HepG2 (cell line): ENCODE data around the gene STAG3. TPM values are rescaled to one million over a fixed set of nuclear protein-coding genes. Genes with fewer than 3 reads are reported as not detected.

ENCODE experiments used
- ATF5 ChIP-seq: sonication (generic); formaldehyde crosslinking; IDR thresholded peaks from 2 replicates; pipeline ENCODE4 v1.4.0; 2020; ENCODE audit warnings: mild to moderate bottlenecking, low read depth, missing genetic modification reagents
- CENPBD1 ChIP-seq: sonication (generic); formaldehyde crosslinking; IDR thresholded peaks from 2 replicates; pipeline ENCODE4 v1.8.0; 2022; ENCODE audit warnings: missing genetic modification reagents, low read depth, mild to moderate bottlenecking, borderline replicate concordance
- ELF1 ChIP-seq: sonication (generic); formaldehyde crosslinking; IDR thresholded peaks from 2 replicates; pipeline ENCODE4 v1.4.0; 2020; ENCODE audit warnings: missing genetic modification reagents
- GPBP1L1 ChIP-seq: sonication (generic); formaldehyde crosslinking; IDR thresholded peaks from 2 replicates; pipeline ENCODE4 v1.5.0; 2020; ENCODE audit warnings: mild to moderate bottlenecking, missing genetic modification reagents
- IKZF4 ChIP-seq: sonication (generic); formaldehyde crosslinking; IDR thresholded peaks from 2 replicates; pipeline ENCODE4 v1.5.1; 2020; ENCODE audit warnings: borderline replicate concordance, mild to moderate bottlenecking, low read depth, missing genetic modification reagents; ENCODE audit errors: not compliant biosample characterization
- KMT2B ChIP-seq: IDR thresholded peaks from 2 replicates; pipeline ENCODE4 v1.6.1; 2016; ENCODE audit warnings: missing genetic modification reagents, missing compliant biosample characterization
- MIXL1 ChIP-seq: IDR thresholded peaks from 2 replicates; pipeline ENCODE4 v1.6.1; 2016
- SALL2 ChIP-seq: sonication (generic); formaldehyde crosslinking; IDR thresholded peaks from 2 replicates; pipeline ENCODE4 v1.8.1; 2023; ENCODE audit warnings: mild to moderate bottlenecking, missing genetic modification reagents, inconsistent platforms
- SRY ChIP-seq: sonication (generic); formaldehyde crosslinking; IDR thresholded peaks from 2 replicates; pipeline ENCODE4 v1.8.0; 2022; ENCODE audit warnings: mild to moderate bottlenecking, missing genetic modification reagents
- ZC3H4 ChIP-seq: sonication (generic); formaldehyde crosslinking; IDR thresholded peaks from 2 replicates; pipeline ENCODE4 v1.4.0; 2020; ENCODE audit warnings: missing genetic modification reagents, borderline replicate concordance
- ZMAT3 ChIP-seq: sonication (generic); formaldehyde crosslinking; conservative IDR thresholded peaks from 2 replicates; pipeline ENCODE4 v1.7.0; 2021; ENCODE audit warnings: missing genetic modification reagents
- ZNF280D ChIP-seq: sonication (generic); formaldehyde crosslinking; IDR thresholded peaks from 2 replicates; pipeline ENCODE4 v1.5.1; 2020; ENCODE audit warnings: mild to moderate bottlenecking, missing genetic modification reagents
- ZNF335 ChIP-seq: sonication (generic); formaldehyde crosslinking; IDR thresholded peaks from 2 replicates; pipeline ENCODE4 v1.4.0; 2020; ENCODE audit warnings: missing genetic modification reagents
- ZNF382 ChIP-seq: sonication (generic); formaldehyde crosslinking; IDR thresholded peaks from 2 replicates; pipeline ENCODE4 v1.5.0; 2020; ENCODE audit warnings: missing genetic modification reagents, mild to moderate bottlenecking, borderline replicate concordance
- ZNF501 ChIP-seq: sonication (generic); formaldehyde crosslinking; IDR thresholded peaks from 2 replicates; pipeline ENCODE4 v1.5.1; 2020; ENCODE audit warnings: mild to moderate bottlenecking, moderate library complexity, missing genetic modification reagents
- ZNF609 ChIP-seq: sonication (generic); formaldehyde crosslinking; IDR thresholded peaks from 2 replicates; pipeline ENCODE4 v1.4.0; 2020; ENCODE audit warnings: mild to moderate bottlenecking, missing genetic modification reagents, borderline replicate concordance
- ZNF670 ChIP-seq: sonication (generic); formaldehyde crosslinking; IDR thresholded peaks from 2 replicates; pipeline ENCODE4 v1.8.0; 2022; ENCODE audit warnings: mild to moderate bottlenecking, missing genetic modification reagents, borderline replicate concordance
- polyA plus RNA-seq, 8 experiments: library from polyadenylated mRNA; depleted of rRNA in 3 of 8; stranded (reverse) in 7 of 8; unstranded in 1 of 8; fragments of >200 nt; fragmentation: Illumina TruSeq in 4 of 8; extraction: Trizol in 4 of 8; gene quantifications; 2 replicates each; pipeline versions ENCODE4 v1.2.1 to v1.2.3, GENCODE V29; 2011 to 2016; ENCODE audit warnings: low read depth in 4 of 8, missing spikeins in 1 of 8, mixed read lengths in 1 of 8; ENCODE audit not compliant: insufficient read depth in 1 of 8
- total RNA-seq, 5 experiments: library from RNA; depleted of rRNA; stranded (reverse); fragments of >200 nt; fragmentation: Illumina TruSeq; extraction: Trizol; gene quantifications; 2 replicates each; pipeline ENCODE4 v1.2.3, GENCODE V29; 2016; ENCODE audit warnings: low read depth in 1 of 5

STAG3 gene
- total and polyA plus RNA-seq, 2 of the 13 experiments (the other 11 are each of a cell fraction or from before 2014, with no cell fraction given) = 0.09 to 0.33 TPM

- TF ChIP-seq ZNF280D (CRISPR knock-in tag) (0 out of 2 replicates have a peak, but pooled peaks have one; percentile 14), ZMAT3 (CRISPR knock-in tag) (0 out of 2 replicates have a peak, but pooled peaks have one; percentile 67), MIXL1 (CRISPR knock-in tag) (peak; percentile 42; the same call in 1 of the 2 replicates), KMT2B (CRISPR knock-in tag) (peak; percentile 67), IKZF4 (peak; percentile 19), GPBP1L1 (no peak), ELF1 (CRISPR knock-in tag) (peak; percentile 94), ZNF670 (CRISPR knock-in tag) (no peak; the same call in 1 of the 2 replicates), SRY (0 out of 2 replicates have a peak, but pooled peaks have one; percentile 13), ATF5 (CRISPR knock-in tag) (no peak), ZNF501 (CRISPR knock-in tag) (peak; percentile 63), ZNF335 (CRISPR knock-in tag) (peak; percentile 82; the same call in 1 of the 2 replicates), ZNF382 (CRISPR knock-in tag) (no peak), SALL2 (CRISPR knock-in tag) (peak; percentile 59; the same call in 1 of the 2 replicates), CENPBD1 (CRISPR knock-in tag) (no peak), ZNF609 (CRISPR knock-in tag) (0 out of 2 replicates have a peak, but pooled peaks have one; percentile 1), ZC3H4 (CRISPR knock-in tag) (0 out of 2 replicates have a peak, but pooled peaks have one; percentile 55)
Measured at GRCh38 chr7:100148559-100149328, 29.0 kb upstream of the STAG3 start, which contains the start of gene LAMTOR4 (continued).
